GM19438 (cell line): Measurements from ENCODE around the gene VPS29.
"Not testable (repeated sequence)": the region's sequence is repeated elsewhere in the genome, so short reads cannot be mapped to it uniquely, and the experiment has no call there.

ENCODE experiments used
- ATAC-seq: cut with Tn5 transposase; IDR thresholded peaks from one replicate; pipeline ENCODE4 v1.9.1; 2021; ENCODE audit warnings: low read depth; ENCODE audit not compliant: unreplicated experiment

The VPS29 gene

DNA sequence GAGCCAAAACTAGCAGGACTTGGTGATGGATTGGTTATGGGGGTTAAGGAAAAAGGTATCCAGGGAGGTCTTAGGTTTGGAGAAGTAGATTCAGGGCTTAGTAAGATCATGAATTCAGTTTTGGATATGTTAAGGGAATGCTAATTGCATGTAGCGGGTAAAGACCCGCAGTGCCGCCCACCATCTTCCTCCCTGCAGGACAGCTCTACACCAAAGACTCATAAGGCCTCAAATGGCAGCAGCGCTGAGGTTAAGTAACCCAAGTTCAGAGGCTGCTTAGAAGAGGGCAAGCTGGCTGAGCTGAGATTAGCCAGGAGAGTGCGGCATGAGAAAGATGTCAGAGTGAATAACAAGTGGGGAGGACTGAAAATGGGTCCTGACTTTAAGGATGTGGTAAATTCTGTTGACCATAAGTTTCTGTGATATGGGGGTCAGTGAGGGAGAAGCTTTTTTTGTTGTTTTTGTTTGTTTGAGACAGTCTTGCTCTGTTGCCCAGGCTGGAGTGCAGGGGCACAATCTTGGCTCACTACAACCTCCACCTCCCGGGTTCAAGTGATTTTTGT lies 26.4 kb upstream of the VPS29 start:
- no peak for ATAC-seq

DNA sequence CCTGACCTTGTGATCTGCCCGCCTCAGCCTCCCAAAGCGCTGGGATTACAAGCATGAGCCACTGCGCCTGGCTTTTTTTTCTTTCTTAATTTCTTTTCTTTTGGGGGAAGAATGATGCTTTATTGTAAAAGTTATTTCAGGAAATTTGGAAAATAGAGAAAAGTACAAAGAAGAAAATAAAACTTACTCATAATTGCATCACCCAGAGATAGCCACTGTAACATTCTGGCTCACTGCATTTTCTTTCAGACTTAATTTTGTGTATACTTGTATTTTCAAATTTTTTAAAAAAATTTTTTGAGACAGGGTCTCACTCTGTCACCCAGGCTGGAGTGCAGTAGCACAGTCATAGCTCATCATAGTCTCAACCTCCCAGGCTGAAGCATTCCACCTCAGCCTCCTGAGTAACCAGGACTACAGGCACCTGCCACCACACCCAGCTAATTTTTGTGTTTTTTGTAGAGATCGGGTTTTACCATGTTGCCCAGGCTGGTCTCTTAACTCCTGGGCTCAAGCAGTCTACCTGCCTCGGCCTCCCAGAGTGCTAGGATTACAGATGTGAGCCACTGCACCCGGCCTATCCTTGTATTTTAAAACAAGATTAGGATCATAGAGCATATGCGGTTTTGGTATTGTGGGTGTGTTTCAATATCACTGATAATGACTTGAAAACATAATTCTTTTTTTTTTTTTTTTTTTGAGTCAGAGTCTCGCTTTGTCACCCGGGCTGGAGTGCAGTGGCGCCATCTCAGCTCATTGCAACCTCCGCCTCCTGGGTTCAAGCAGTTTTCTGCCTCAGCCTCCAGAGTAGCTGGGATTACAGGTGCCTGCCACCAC lies 19.2 kb upstream of the VPS29 start:
- not testable (repeated sequence) for ATAC-seq

DNA sequence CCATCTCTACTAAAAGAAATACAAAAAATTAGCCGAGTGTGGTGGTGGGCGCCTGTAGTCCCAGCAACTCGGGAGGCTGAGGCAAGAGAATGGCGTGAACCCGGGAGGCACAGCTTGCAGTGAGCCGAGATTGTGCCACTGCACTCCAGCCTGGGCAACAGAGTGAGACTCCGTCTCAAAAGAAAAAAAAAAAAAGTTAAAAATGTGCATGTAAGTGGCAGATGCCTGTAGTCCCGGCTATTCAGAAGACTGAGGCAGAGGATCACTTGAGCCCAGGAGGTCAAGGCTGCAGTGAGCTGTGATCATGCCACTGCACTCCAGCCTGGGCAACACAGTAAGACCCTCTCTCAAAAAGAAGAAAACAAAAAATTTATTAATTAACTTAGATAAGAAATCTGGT lies 16.1 kb upstream of the VPS29 start:
- ATAC-seq = not testable (repeated sequence)

DNA sequence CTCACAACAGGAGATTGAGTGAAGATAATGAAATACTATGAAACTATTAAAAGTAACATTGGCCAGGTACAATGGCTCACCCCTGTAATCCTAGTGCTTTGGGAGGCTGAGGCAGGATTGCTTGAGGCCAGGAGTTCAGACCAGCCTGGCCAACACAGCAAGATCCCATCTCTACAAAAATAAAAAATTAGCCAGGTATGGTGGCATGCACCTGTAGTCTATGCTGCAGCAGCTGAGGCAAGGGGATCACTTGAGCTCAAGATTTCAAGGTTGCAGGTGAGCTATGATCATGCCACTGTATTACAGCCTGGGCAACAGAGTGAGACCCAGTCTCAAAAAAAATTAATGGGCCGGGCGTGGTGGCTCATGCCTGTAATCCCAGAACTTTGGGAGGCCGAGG lies 15.1 kb upstream of the VPS29 start:
- ATAC-seq = no peak

- no peak for ATAC-seq
Measured at GRCh38 chr12:110514363-110514762, 12.5 kb upstream of the VPS29 start.

DNA sequence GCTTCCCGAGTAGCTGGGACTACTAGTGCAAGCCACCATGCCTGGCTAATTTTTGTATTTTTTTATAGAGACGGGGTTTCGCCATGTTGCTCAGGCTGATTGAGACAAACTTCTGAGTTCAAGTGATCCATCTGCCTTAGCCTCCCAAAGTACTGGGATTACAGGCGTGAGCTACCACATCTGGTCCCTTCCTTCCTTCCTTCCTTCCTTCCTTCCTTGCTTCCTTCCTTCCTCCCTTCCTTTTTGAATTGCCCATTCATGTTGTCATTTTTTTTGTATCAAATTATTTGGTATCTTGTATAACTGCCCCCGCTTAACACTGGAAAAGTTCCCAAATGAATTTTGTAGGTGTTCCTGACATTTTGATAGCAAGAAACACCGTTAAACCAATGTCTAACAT lies 11.9 kb upstream of the VPS29 start:
- no peak for ATAC-seq

- no peak for ATAC-seq
Measured at GRCh38 chr12:110508071-110508586, 6.2 kb upstream of the VPS29 start.

- no peak for ATAC-seq
Measured at GRCh38 chr12:110505332-110505731, 3.4 kb upstream of the VPS29 start.

DNA sequence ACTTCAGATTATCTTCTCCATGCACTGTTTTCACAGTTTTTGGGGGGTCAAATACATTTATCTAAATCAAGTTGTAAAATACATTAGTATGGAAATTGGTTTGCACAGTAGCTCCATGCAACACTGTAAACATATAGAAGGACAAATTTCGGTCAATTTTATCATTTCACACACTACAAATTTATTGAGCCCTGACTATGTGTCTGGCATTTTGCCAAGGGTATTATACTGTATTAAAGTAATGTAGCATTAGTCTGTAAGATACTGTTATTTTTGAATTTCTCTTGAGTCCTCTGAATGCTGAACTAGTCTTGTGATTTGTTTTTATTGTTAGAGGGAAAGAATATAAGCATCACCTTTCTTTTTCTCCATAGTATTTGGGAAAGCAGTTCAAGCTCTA lies 1.5 kb upstream of the VPS29 start:
- ATAC-seq = no peak

- ATAC-seq = peak; percentile 7
Measured at GRCh38 chr12:110501399-110501751, 536 bp downstream of the VPS29 start.

GRCh38 chr12:110498984-110499706 lies 2.8 kb downstream of the VPS29 start:
- no peak for ATAC-seq

GRCh38 chr12:110475426-110475825 lies 26.5 kb downstream of the VPS29 start:
- ATAC-seq = no peak

DNA sequence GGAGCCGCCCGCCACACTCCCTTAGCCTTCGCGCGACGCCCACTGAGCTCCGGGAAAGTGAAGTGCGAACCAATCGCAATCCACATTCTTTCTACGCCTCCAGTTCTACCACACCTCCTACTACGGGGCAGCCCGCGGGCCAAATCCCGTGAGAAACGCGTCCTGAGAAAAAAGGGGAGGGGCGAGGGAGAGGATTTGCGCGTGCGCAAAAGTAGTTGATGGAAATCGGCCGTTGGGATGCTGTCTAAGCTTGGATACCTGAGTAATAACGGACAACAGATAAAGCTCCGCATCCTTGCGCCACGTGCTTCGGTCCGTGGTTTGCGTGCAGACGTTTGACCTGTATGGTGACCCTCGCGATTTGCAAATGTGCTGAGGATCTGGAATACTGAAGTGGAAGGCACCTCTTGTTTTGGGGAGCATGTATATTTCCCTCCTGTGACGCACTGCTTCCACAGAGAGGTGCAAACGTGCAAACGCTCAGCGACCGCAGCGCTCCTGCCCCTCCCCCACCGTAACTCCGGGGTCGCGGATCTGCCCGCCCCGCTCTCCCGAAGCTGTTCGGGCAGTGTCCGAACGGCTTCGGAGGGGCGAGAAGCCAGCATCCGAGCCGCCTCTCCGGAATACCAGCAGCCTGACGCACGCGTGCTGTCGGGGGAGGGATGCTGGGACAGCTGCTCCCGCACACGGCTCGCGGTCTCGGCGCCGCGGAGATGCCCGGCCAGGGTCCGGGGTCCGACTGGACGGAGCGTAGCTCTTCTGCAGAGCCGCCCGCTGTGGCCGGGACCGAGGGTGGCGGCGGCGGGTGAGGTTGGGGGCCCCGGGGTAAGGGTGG lies 33.5 kb downstream of the VPS29 start, which contains the start of the genes FAM216A and GPN3:
TSS of gene FAM216A (plus strand) at position 632 of the 835 bp plus-strand sequence. CDS start at position 663, 31 bp downstream.
TSS of gene GPN3 (minus strand) at position 44 of the 835 bp plus-strand sequence. CDS start 54 bp downstream, outside the sequence.
- peak; percentile 74 for ATAC-seq

- ATAC-seq = no peak
Measured at GRCh38 chr12:110467847-110468213, 34.1 kb downstream of the VPS29 start.

DNA sequence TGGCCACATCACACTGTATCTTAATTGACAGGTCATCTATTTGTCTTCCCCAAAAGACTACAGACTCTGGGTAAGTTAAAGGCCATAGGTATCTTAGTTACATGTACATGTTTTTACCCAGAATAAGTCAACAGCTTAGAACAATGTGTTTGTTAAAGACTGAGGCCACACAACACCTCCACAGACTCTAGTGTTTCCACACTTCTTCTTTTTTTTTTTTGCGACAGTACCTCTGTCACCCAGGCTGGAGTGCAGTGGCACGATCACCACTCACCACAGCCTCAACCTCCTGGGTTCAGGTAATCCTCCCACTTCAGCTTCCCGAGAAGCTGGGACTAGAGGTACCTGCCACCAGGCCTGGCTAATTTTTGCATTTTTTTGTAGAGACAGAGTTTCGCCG lies 35.1 kb downstream of the VPS29 start:
- no peak for ATAC-seq

DNA sequence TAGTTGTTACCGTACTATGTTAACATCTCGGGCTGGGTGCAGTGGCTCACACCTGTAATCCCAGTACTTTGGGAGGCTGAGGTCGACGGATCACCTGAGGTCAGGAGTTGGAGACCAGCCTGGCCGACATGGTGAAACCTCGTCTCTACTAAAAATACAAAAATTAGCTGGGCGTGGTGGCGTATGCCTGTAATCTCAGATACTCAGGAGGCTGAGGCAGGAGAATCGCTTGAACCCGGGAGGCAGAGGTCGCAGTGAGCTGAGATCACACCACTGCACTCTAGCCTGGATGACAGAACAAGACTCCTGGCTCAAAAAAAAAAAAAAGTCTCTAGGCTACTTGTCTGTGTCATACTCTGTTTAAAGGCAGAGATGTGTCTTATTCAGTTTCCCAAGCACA lies 36.1 kb downstream of the VPS29 start:
- ATAC-seq = not testable (repeated sequence)

- no peak for ATAC-seq
Measured at GRCh38 chr12:110465024-110465423, 36.9 kb downstream of the VPS29 start.

- ATAC-seq = not testable (repeated sequence)
Measured at GRCh38 chr12:110461189-110461588, 40.7 kb downstream of the VPS29 start.

DNA sequence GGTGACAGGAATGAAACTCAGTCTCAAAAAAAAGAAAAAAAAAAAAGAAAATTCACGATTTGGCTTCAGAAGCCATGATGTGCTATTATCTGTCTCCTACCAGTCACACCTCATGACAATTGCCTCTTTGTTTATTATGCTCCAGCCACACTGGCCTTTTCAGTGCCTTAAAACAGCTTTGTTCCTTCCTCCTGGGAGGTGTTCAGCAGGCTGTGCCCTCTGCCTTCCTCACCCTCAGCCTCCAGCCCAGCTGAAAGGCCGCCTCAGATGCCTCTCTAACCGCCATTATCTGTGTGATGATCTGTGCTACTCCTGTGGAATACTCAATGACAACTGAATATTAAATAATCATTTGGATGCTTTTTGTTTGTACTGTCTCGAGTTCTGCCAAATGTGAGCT lies 43.2 kb downstream of the VPS29 start:
- ATAC-seq = no peak

DNA sequence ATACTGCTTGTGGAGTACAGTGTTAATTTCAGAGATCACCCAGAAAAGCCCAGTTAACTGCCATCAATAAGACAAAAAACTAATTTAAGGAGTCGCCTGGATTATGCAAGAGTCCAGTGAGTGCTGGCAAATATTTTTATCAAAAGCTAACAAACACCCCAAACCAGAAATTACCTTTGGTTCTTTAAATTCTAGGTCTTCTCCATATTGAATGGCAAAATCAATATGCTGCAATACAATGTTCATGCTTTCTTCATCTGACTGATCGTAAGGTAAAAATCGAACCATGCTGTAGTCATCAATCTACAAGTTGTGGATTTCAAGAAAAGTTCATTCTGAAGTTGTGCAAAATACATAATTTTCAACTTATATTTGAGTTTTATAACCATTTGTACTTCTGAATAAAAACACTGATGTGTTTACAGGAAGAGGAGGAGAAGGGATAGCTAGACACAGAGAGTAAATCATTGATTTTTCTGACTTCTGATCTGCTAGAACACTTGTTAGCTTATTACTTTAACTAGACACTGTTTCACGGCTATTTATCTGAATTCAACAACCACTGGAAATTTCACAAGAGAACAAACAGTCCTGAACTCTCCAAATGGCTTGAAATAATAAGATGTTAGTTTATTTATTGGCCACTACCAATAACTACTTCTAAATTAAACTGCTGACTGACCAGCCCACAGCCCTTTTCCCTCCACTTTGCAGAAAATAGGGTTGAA lies 48.2 kb downstream of the VPS29 start:
- ATAC-seq = no peak
